ENCODE results near the gene KRTAP2-1. TPM values are rescaled to one million over a fixed set of nuclear protein-coding genes. Genes with fewer than 3 reads are reported as not detected.

Gene KRTAP2-1
- total RNA-seq, 6 donors from 2014 or later, result not detected

- no peaks in the 10 kb centered on the region for H3K36me3 ChIP-seq
- no peaks in the 10 kb centered on the region for H3K4me1 ChIP-seq
- H3K4me3 ChIP-seq, result no peak overlapping the region
- H3K27ac ChIP-seq, result no peak overlapping the region
- no peaks in the 10 kb centered on the region for H3K27me3 ChIP-seq
- H3K9me3 ChIP-seq, result no peaks in the 10 kb centered on the region
- ATAC-seq (ENCODE audit: low FRiP score in 2 of 2), result no peak
- no peak for DNase-seq
- no peak for TF ChIP-seq POLR2A (IDR thresholded peaks at IDR 0.05)
- no peak for TF ChIP-seq EP300 (IDR thresholded peaks at IDR 0.05)
- TF ChIP-seq CTCF (IDR thresholded peaks at IDR 0.05), result no peak
- no peak for TF ChIP-seq POLR2AphosphoS5 (IDR thresholded peaks at IDR 0.05)
These were observed 29.7 kb upstream of the KRTAP2-1 start for GRCh38 chr17:41076788-41077187.

GRCh38 chr17:41073676-41074075 lies 26.6 kb upstream of the KRTAP2-1 start:
- H3K4me3 ChIP-seq, result no peak overlapping the region
- WGBS, 2 donors, result 89 to 90% methylated on average over 2 of the region's 2 CpGs
- no peak for ATAC-seq (ENCODE audit: low FRiP score in 2 of 2)
- H3K4me1 ChIP-seq, result no peaks in the 10 kb centered on the region
- DNase-seq, result no peak
- H3K27ac ChIP-seq, result no peak overlapping the region
- no peaks in the 10 kb centered on the region for H3K36me3 ChIP-seq
- TF ChIP-seq EP300 (IDR thresholded peaks at IDR 0.05) (no peak), CTCF (IDR thresholded peaks at IDR 0.05) (no peak), POLR2A (IDR thresholded peaks at IDR 0.05) (no peak), POLR2AphosphoS5 (IDR thresholded peaks at IDR 0.05) (no peak)
- no peaks in the 10 kb centered on the region for H3K9me3 ChIP-seq
- no peaks in the 10 kb centered on the region for H3K27me3 ChIP-seq

- Histone ChIP-seq H3K4me3 (no peak overlapping the region), H3K27me3 (no peaks in the 10 kb centered on the region), H3K4me1 (no peaks in the 10 kb centered on the region), H3K9me3 (no peaks in the 10 kb centered on the region), H3K36me3 (no peaks in the 10 kb centered on the region), H3K27ac (no peak overlapping the region)
- peak in 1 of 2 donors; percentile 27 for DNase-seq
- no peak for TF ChIP-seq POLR2A (IDR thresholded peaks at IDR 0.05)
- TF ChIP-seq EP300 (IDR thresholded peaks at IDR 0.05), result no peak
- no peak for ATAC-seq (ENCODE audit: low FRiP score in 2 of 2)
- WGBS, 2 donors, result 67 to 75% methylated on average over 5 of the region's 5 CpGs
These were observed 24.7 kb upstream of the KRTAP2-1 start for GRCh38 chr17:41071606-41072360.

- Histone ChIP-seq H3K9me3 (no peaks in the 10 kb centered on the region), H3K4me1 (no peaks in the 10 kb centered on the region), H3K27me3 (no peaks in the 10 kb centered on the region), H3K4me3 (no peak overlapping the region), H3K36me3 (no peaks in the 10 kb centered on the region), H3K27ac (no peak overlapping the region)
- TF ChIP-seq POLR2AphosphoS5 (IDR thresholded peaks at IDR 0.05), result no peak
- ATAC-seq (ENCODE audit: low FRiP score in 2 of 2), result no peak
- DNase-seq, result no peak
- 73 to 77% methylated on average over 3 of the region's 3 CpGs for WGBS, 2 donors
These were observed 21.9 kb upstream of the KRTAP2-1 start for GRCh38 chr17:41069031-41069430.

- no peak for DNase-seq
- no peaks in the 10 kb centered on the region for H3K36me3 ChIP-seq
- H3K9me3 ChIP-seq, result no peaks in the 10 kb centered on the region
- no peak for ATAC-seq (ENCODE audit: low FRiP score in 2 of 2)
- H3K27me3 ChIP-seq, result no peaks in the 10 kb centered on the region
- no peak overlapping the region for H3K4me3 ChIP-seq
- no peaks in the 10 kb centered on the region for H3K4me1 ChIP-seq
- H3K27ac ChIP-seq, result no peak overlapping the region
- TF ChIP-seq EP300 (IDR thresholded peaks at IDR 0.05), result no peak
- TF ChIP-seq CTCF (IDR thresholded peaks at IDR 0.05), result no peak
- TF ChIP-seq POLR2AphosphoS5 (IDR thresholded peaks at IDR 0.05), result no peak
- TF ChIP-seq POLR2A (IDR thresholded peaks at IDR 0.05), result no peak
These were observed 20.2 kb upstream of the KRTAP2-1 start for GRCh38 chr17:41067281-41067680.
